ENCODE measurements around the gene TAS2R50.
"Not testable (repeated sequence)": the region's sequence is repeated elsewhere in the genome, so short reads cannot be mapped to it uniquely, and the experiment has no call there.

TAS2R50 gene, protein sequence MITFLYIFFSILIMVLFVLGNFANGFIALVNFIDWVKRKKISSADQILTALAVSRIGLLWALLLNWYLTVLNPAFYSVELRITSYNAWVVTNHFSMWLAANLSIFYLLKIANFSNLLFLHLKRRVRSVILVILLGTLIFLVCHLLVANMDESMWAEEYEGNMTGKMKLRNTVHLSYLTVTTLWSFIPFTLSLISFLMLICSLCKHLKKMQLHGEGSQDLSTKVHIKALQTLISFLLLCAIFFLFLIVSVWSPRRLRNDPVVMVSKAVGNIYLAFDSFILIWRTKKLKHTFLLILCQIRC

GRCh38 chr12:10986812-10987211 is at the start of gene TAS2R50:
Gene TAS2R50 (minus strand): TSS chr12:10986912. CDS start chr12:10986860, 52 bp downstream.
- DNase-seq (ENCODE audit: extremely low read depth, low read depth) = no peak
- no peak for TF ChIP-seq CTCF (IDR thresholded peaks at IDR 0.05; ENCODE audit: low read depth, low read length)

DNA sequence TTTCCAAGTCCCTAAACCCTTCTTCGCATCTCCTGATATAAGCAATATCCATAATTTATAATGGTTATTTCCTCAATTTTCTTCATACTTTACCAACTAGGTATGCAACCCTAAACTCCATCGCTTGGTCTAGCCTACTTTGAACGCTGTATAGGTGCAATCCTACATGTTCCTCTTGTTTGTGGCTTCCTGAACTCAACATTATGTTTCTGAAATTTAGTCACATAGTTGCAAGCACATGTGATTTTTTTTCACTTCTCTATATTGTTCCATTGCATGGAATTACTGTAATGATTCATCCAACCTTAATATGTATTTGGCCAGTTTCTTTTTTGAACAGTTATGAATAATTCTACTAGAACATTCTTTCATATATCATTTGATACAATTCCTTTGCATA is 47.2 kb upstream of the TAS2R50 start:
- DNase-seq (ENCODE audit: extremely low read depth, low read depth) = not testable (repeated sequence)

DNA sequence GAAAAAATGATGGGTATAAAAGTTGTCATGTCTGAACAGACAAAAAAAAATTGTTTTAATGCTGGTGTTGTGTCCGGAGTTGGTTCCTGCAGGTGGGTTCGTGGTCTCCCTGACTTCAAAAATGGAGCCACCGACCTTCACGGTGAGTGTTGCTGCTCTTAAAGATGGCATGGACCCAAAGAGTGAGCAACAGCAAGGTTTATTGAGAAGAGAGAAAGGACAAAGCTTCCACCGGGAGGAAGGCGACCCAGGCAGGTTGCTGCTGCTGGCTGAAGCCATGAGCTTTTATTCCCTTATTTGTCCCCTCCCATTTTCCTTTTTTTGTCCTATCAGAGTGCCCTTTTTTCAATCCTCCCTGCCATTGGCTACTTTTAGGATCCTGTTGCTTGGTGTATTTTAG is 44.6 kb upstream of the TAS2R50 start, which contains the start of gene TAS2R31:
TAS2R31 (minus strand) TSS at position 101 of the 400 bp plus-strand sequence; CDS start at position 29, 72 bp downstream.
- DNase-seq (ENCODE audit: extremely low read depth, low read depth) = no peak
- TF ChIP-seq CTCF (IDR thresholded peaks at IDR 0.05; ENCODE audit: low read depth, low read length) = no peak

GRCh38 chr12:11026118-11026517 is 39.4 kb upstream of the TAS2R50 start:
- no peak for TF ChIP-seq CTCF (IDR thresholded peaks at IDR 0.05; ENCODE audit: low read depth, low read length)
- no peak for DNase-seq (ENCODE audit: extremely low read depth, low read depth)

DNA sequence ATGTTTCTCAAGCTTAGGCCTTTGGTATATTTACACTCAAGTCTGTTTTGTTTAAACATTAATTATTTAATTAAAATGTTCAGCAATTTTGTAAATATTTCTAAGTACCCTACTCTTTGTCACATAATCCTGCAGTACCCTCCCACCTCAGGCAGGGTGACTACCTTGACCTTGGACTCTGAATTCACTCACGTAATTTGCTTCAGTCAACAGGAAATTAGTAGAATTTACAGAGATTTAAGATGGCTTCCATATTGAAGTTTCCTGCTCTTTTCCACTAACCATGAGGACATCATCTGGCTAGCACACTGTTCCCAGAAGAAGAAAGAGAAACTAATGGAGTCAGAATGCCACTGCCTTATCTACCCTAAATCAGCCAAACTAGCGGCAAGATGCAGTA is 36.7 kb upstream of the TAS2R50 start:
- no peak for TF ChIP-seq CTCF (IDR thresholded peaks at IDR 0.05; ENCODE audit: low read depth, low read length)
- DNase-seq (ENCODE audit: extremely low read depth, low read depth) = no peak

DNA sequence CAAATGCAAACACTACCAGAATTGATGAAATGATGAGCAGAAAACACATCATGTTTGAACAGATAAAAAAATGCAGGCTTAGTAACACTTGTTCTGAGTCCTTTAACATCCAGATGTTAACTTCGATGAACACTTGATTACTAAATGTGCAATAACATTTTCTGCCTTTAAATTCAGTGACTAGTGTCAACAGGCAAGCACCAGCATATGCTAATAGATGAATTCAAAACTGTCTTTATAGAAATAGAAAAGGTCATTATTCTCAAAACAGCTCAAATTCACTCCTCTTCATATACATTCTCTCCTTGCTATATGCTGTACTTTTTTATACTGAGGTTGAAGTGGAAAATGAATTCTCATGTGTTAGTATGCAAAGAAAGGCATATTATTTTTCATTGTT is 35.8 kb upstream of the TAS2R50 start, which contains the start of gene TAS2R19:
TAS2R19 (minus strand) TSS at position 101 of the 400 bp plus-strand sequence; CDS start at position 52, 49 bp downstream.
- TF ChIP-seq CTCF (IDR thresholded peaks at IDR 0.05; ENCODE audit: low read depth, low read length) = no peak
- DNase-seq (ENCODE audit: extremely low read depth, low read depth) = no peak

- no peak for DNase-seq (ENCODE audit: extremely low read depth, low read depth)
Observed at GRCh38 chr12:11016937-11017336, 30.2 kb upstream of the TAS2R50 start.

More at GRCh38 chr12:11016937-11017336, 30.2 kb upstream of the TAS2R50 start:
- TF ChIP-seq CTCF (IDR thresholded peaks at IDR 0.05; ENCODE audit: low read depth, low read length) = no peak

All from AG09319 (cell line).